Measurements from ENCODE around the gene LTN1. TPM values are rescaled to one million over a fixed set of nuclear protein-coding genes. Genes with fewer than 3 reads are reported as not detected.

Gene LTN1
- total RNA-seq: 49.1 and 50.5 TPM in 2 replicates

GRCh38 chr21:28992526-28993292 is at the start of gene LTN1:
LTN1 (minus strand) TSS chr21:28992877; CDS start chr21:28992805, 72 bp downstream.

GRCh38 chr21:29024474-29025327 is 32.0 kb upstream of the LTN1 start, which contains the start of gene USP16:
USP16 (plus strand) TSS chr21:29024668; CDS start chr21:29027914, 3,246 bp downstream.

Other genes with a start within 250 kb of the LTN1 start
- 25.3 and 32.8 TPM in 2 replicates for gene RWDD2B, start 26.5 kb upstream of the LTN1 start, total RNA-seq
- gene USP16, start 31.8 kb upstream of the LTN1 start, total RNA-seq: 47.2 and 48.0 TPM in 2 replicates
- gene CCT8, start 80.8 kb upstream of the LTN1 start, total RNA-seq: 368 and 416 TPM in 2 replicates
- gene MAP3K7CL, start 137.8 kb upstream of the LTN1 start, total RNA-seq: 6.8 and 8.1 TPM in 2 replicates

All from thoracic aorta endothelial cell (primary cell).